ENCODE measurements around the gene COG5. TPM values are rescaled to one million over a fixed set of nuclear protein-coding genes. Genes with fewer than 3 reads are reported as not detected.

The COG5 gene
- total RNA-seq, 1 donor from 2014 or later = 44.7 TPM

DNA sequence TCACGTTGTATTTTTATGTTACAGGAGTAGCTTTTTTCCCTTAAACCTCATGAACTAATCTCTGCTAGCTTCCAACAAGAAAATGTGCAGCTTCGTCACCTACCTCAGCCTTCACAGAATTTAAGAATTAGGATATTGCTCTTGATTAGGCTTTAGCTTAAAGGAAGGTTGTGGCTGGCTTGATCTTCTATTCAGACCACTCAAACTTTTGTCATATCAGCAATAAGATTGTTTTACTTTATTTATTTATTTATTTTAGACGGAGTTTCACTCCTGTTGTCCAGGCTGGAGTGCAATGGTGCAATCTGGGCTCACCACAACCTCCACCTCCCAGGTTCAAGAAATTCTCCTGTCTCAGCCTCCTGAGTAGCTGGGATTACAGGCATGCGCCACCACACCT lies 219.4 kb downstream of the COG5 start:
- Mint-ChIP-seq H3K4me1 (ENCODE audit: unreplicated experiment) (no peaks in the 10 kb centered on the region), H3K27ac (ENCODE audit: unreplicated experiment) (no peak overlapping the region), H3K27me3 (ENCODE audit: unreplicated experiment) (no peaks in the 10 kb centered on the region), H3K36me3 (ENCODE audit: unreplicated experiment) (peaks cover 19% of the 10 kb centered on the region), H3K9me3 (ENCODE audit: unreplicated experiment) (peaks cover 19% of the 10 kb centered on the region), H3K4me3 (ENCODE audit: unreplicated experiment) (no peak overlapping the region)
- TF ChIP-seq, protein P1, sequence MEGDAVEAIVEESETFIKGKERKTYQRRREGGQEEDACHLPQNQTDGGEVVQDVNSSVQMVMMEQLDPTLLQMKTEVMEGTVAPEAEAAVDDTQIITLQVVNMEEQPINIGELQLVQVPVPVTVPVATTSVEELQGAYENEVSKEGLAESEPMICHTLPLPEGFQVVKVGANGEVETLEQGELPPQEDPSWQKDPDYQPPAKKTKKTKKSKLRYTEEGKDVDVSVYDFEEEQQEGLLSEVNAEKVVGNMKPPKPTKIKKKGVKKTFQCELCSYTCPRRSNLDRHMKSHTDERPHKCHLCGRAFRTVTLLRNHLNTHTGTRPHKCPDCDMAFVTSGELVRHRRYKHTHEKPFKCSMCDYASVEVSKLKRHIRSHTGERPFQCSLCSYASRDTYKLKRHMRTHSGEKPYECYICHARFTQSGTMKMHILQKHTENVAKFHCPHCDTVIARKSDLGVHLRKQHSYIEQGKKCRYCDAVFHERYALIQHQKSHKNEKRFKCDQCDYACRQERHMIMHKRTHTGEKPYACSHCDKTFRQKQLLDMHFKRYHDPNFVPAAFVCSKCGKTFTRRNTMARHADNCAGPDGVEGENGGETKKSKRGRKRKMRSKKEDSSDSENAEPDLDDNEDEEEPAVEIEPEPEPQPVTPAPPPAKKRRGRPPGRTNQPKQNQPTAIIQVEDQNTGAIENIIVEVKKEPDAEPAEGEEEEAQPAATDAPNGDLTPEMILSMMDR (IDR thresholded peaks at IDR 0.05) = no peak
- no peak for DNase-seq (ENCODE audit: extremely low spot score, unreplicated experiment)

DNA sequence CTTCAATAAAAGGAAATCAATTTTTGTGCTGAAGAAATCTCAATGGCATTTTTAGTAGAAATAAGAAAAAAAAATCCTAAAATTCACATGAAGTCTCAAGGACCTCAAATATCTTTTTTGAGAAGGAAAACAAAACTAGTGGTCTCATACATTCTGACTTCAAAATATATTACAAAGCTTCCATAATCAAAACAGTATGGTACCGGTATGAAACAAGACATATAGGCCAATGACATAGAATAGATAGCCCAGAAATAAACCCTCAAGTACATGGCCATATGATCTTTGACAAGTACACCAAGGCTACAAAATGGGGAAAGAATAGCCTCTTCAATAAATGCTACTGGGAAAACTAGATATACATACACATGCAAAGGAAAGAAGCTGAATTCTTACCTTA lies 225.6 kb downstream of the COG5 start:
- no peak for DNase-seq (ENCODE audit: extremely low spot score, unreplicated experiment)
- TF ChIP-seq, protein P1 (IDR thresholded peaks at IDR 0.05) = no peak
- peaks cover 20% of the 10 kb centered on the region for H3K36me3 Mint-ChIP-seq (ENCODE audit: unreplicated experiment)
- H3K4me3 Mint-ChIP-seq (ENCODE audit: unreplicated experiment) = no peak overlapping the region
- H3K27ac Mint-ChIP-seq (ENCODE audit: unreplicated experiment) = no peak overlapping the region
- H3K27me3 Mint-ChIP-seq (ENCODE audit: unreplicated experiment) = no peaks in the 10 kb centered on the region
- H3K9me3 Mint-ChIP-seq (ENCODE audit: unreplicated experiment) = peaks cover 36% of the 10 kb centered on the region
- H3K4me1 Mint-ChIP-seq (ENCODE audit: unreplicated experiment) = no peaks in the 10 kb centered on the region

DNA sequence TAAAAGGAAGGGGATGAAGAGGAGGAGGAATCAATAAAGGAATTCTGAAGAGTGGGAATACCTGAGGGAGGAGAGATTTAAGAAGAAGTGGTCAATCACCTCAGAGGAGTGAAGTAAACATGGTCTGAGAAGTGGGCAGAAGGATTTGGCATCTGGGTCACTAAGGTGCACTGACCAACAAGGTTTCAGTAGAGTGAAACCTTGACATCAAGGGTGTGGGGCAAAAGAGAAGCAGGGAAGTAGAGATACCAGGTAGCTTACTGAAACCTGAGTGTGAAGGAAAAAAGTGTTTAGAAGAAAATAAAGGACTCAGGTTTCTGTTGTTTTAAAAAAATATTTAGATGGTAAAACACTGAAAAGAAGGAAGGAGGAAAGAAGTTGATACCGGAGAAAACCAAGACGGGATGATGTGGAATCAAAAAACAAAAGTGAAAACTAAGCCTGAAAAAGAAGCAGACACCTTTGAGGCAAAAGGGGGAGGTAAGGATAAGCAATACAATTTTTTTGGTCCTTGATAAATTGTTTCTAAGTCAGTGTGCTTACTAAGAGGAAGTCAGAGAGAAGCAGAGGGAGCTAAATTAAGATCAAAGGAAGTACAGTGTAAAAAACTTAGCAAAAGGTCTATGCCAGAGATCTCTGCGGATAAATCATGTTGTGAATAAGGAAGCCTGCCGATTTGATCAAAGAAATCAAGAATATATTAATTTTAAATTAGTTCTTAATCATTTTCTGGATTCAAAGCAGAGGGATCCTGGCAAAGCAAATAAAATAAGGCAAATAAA lies 231.0 kb downstream of the COG5 start:
- Mint-ChIP-seq H3K9me3 (ENCODE audit: unreplicated experiment) (peaks cover 10% of the 10 kb centered on the region), H3K4me3 (ENCODE audit: unreplicated experiment) (no peak overlapping the region), H3K27ac (ENCODE audit: unreplicated experiment) (no peak overlapping the region), H3K4me1 (ENCODE audit: unreplicated experiment) (peaks cover 7% of the 10 kb centered on the region), H3K27me3 (ENCODE audit: unreplicated experiment) (no peaks in the 10 kb centered on the region), H3K36me3 (ENCODE audit: unreplicated experiment) (peaks cover 5% of the 10 kb centered on the region)
- TF ChIP-seq, protein P1 (IDR thresholded peaks at IDR 0.05) = no peak
- no peak for DNase-seq (ENCODE audit: extremely low spot score, unreplicated experiment)

GRCh38 chr7:107330478-107330877 lies 233.2 kb downstream of the COG5 start:
- peaks cover 13% of the 10 kb centered on the region for H3K9me3 Mint-ChIP-seq (ENCODE audit: unreplicated experiment)
- H3K36me3 Mint-ChIP-seq (ENCODE audit: unreplicated experiment) = peaks cover 7% of the 10 kb centered on the region
- no peaks in the 10 kb centered on the region for H3K27me3 Mint-ChIP-seq (ENCODE audit: unreplicated experiment)
- TF ChIP-seq, protein P1 (IDR thresholded peaks at IDR 0.05) = no peak
- H3K27ac Mint-ChIP-seq (ENCODE audit: unreplicated experiment) = no peak overlapping the region
- no peak overlapping the region for H3K4me3 Mint-ChIP-seq (ENCODE audit: unreplicated experiment)
- DNase-seq (ENCODE audit: extremely low spot score, unreplicated experiment) = no peak
- peaks cover 13% of the 10 kb centered on the region for H3K4me1 Mint-ChIP-seq (ENCODE audit: unreplicated experiment)

DNA sequence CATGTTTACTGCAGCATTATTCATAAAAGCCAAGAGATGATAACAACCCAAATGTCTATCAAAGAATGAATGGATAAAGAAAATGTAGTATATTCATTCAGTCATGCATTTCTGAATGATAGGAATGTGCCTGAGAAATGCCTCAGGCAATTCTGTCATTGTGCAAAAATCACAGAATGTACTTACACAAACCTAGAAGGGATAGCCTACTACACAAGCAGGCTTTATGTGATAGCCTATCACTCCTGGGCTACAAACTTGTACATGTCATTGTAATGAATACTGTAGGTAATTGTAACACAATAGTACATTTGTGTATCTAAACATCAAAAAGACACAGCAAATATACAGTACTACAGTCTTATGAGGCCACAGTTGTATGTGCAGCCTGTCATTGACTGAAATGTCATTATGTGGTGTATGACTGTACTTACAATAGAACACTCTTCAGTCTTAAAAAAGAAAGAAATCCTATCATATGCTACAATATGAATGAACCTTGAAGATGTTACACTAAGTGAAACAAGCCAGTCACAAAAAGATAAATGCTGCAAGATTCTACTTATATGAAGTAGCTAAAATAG lies 235.6 kb downstream of the COG5 start:
- TF ChIP-seq, protein P1 (IDR thresholded peaks at IDR 0.05) = no peak
- peaks cover 13% of the 10 kb centered on the region for H3K4me1 Mint-ChIP-seq (ENCODE audit: unreplicated experiment)
- no peaks in the 10 kb centered on the region for H3K27me3 Mint-ChIP-seq (ENCODE audit: unreplicated experiment)
- H3K4me3 Mint-ChIP-seq (ENCODE audit: unreplicated experiment) = no peak overlapping the region
- no peak for DNase-seq (ENCODE audit: extremely low spot score, unreplicated experiment)
- H3K27ac Mint-ChIP-seq (ENCODE audit: unreplicated experiment) = no peak overlapping the region
- H3K9me3 Mint-ChIP-seq (ENCODE audit: unreplicated experiment) = peaks cover 13% of the 10 kb centered on the region
- peaks cover 7% of the 10 kb centered on the region for H3K36me3 Mint-ChIP-seq (ENCODE audit: unreplicated experiment)
